NB4 (cell line): Measurements from ENCODE around the gene PRR3.

Experiments used
- CTCF ChIP-seq: IDR thresholded peaks from one replicate; pipeline ENCODE4 v1.5.1; 2012; ENCODE audit warnings: low read depth, low read length
- POLR2A ChIP-seq: IDR thresholded peaks from 2 replicates; pipeline ENCODE4 v1.6.1; 2011; ENCODE audit warnings: mild to moderate bottlenecking; ENCODE audit not compliant: insufficient read length; ENCODE audit errors: extremely low read depth

GRCh38 chr6:30568245-30568644, 11.2 kb downstream of the PRR3 start:
- no peak for TF ChIP-seq POLR2A
- TF ChIP-seq CTCF = no peak
